Measurements from ENCODE around the gene TMEM140.

The TMEM140 gene

DNA sequence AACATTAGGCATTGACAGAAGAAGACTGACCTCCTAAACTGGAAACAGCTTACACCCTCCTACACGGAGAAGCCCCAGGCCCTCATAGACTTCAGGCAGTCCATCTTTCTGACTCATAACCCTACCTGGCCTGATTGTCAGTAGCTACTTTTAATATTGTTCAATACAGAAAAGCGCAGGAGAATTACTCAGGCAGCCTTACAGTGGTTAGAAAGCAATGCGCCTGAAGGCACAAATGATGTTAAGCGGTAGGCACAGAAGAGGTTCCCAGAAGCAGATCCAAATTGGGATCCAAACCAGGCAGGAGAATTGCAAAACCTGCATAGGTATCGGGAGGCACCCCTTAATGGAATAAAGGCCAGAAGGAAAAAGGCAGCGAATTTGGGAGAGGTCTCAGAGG lies 28.1 kb downstream of the TMEM140 start:
- no peak for DNase-seq

DNA sequence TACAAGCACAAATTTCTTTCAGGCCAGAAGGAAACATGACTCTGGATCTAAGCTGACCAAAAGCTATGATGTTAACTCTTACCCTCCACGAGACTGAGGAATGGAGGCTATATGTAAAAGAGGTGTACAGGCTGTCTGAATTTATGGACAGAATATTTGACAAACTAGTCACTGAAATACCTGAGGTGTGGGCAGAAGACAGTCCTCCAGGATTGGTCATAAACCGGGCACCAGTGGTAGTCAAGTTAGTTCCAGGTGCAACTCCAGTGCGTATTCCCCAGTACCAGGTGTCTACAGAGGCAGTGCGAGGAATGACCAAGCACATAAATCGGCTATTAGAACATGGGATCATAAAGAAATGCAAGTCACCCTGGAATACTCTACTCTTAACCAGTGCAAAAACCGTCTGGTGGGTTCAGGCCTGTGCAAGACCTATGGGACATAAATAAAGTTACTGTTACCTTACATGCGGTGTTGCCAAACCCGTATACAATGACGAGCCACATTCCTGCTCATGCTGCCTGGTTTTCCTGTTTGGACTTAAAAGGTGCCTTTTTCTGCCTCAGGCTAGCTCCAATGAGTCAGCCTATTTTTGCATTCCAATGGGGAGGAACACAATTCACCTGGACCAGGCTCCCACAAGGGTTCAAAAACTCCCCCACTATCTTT lies 29.3 kb downstream of the TMEM140 start:
- no peak for DNase-seq

DNA sequence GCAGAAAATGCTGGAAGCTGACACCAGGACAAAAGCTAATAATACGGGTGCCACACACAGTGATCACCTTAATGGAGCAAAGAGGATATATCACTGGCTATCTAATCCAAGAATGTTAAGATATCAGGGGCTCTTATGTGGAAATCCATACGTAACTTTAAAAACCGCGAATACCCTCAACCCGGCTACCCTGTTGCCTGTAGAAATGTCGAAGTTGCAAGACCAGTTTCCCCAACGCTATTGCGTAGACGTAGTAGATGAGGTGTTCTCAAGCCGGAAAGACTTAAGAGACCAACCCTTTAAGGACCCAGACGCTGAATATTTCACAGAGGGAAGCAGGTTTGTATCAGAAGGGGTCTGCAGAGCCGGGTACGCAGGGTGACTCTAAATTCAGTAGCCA lies 30.5 kb downstream of the TMEM140 start:
- DNase-seq: no peak

DNA sequence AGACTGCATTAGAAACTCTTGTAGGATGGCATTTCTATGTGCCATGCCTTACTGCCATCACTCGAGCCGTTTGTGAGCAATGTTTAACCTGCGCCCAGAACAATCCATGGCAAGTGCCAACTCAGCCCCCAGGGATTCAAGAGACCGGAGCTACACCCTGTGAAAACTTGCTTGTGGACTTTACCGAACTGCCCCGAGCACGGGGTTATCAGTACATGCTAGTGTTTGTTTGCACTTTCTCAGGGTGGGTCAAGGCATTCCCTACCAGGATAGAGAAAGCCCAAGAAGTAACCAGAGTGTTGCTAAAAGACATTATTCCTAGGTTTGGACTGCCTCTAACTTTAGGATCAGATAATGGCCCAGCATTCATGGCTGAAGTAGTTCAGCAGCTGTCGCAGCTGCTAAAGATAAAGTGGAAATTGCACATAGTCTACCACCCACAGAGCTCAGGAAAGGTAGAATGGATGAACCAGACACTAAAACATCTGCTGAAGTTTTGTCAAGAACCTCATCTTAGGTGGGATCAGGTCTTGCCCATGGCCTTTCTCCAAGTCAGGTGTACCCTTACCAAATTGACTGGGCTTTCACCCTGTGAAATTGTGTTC lies 31.6 kb downstream of the TMEM140 start:
- no peak for DNase-seq

DNA sequence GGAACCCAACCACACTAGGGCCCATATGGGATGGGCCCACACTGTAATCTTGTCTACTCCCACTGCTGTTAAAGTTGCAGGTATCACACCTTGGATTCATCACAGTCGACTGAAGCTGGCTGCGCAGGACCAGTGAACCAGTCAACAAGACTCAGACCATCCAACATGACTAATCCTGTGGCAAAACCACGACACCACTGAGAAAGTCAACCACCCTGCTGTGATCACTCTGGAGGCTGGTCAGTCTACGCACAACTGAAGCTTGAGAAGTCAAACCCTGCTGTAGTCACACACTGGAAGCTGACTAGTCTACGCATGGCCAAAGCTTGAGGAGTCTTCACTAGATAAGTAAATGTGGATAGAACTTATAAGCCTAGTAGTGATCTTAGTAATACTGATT lies 32.2 kb downstream of the TMEM140 start:
- DNase-seq: no peak

DNA sequence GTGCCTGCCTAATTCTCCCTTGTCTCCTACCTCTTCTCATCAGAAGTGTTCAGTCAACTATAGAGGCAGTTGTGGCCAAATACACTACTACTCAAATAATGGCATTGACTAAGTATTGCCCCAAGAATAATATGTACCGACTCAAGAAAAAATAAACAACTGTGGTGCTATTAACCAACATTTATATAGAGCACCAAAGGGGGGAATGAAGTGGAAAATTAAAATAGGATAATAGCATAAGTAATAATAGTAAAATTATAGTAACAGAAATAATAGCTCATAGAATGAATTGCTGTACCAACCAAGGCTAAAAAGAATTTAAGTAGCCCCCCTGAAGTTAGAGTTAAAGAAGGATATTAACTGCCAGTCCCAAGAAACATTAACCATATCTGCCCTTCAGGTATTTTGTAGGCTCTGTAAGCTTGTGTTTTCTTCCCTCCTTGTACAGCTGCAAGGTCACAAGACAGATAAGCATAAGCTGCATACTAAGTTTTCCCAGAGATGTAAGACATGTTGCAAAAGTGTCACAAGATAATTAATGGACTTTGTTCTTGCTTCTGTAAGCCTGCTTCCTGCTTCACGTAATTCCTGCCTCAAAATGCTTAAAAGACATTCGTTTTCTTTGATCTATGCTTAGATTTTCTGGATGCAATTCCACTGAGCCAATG lies 33.5 kb downstream of the TMEM140 start:
- no peak for DNase-seq

DNA sequence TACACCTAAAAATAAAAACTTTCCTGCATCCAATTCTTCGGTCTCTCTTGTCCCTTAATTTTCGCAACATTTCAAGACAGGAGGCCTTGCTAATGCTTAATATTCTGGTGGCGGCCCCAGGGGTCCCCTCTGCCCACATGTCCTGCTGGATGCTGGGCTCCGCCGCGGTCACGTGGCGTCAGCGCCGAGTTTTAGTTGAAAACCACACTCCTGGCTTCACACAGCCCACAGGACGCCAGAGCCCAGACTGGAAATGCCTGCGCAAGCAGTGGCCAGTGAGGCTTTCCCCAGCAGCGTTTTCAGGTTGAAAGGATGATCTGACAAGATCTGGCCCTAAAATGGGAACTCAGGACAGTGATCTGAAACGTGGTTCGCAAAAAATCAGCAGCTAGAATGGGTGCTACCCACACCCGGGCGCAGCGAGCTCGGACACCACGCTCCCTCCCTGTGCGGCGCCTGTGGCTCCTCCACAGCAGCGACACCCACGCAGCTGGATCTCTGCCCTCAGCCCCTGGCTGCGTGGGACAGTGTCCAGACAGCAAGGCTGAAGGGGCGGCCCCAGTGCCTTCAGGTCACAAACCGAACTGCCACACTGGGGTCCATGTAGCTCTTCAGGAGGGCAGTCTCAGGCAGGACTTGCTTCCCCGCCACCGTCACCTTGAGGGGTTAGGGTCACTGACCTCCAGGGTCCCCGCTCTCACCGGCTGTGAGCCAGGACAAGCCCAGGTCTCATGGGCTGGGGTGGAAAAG lies 34.2 kb downstream of the TMEM140 start:
- no peak for DNase-seq

DNA sequence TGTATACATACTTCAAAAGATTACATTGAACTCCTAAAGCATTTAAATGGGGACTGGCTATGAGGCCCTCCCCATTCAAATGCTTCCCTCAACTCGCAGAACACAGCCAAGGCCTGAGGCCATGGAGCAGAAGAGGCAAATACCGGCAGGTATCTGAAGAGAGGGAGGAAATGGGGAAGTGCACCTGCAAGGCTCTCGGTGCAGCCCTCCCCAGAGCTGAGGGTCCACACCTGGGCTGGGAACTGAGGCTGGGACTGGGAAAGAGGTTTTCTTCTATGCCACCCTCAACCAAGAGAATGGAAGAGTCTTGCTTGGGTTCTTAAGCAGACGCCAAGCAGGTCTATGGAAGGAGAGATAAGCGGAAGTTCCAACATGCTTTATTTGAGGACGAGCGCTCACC lies 35.6 kb downstream of the TMEM140 start:
- DNase-seq: no peak

DNA sequence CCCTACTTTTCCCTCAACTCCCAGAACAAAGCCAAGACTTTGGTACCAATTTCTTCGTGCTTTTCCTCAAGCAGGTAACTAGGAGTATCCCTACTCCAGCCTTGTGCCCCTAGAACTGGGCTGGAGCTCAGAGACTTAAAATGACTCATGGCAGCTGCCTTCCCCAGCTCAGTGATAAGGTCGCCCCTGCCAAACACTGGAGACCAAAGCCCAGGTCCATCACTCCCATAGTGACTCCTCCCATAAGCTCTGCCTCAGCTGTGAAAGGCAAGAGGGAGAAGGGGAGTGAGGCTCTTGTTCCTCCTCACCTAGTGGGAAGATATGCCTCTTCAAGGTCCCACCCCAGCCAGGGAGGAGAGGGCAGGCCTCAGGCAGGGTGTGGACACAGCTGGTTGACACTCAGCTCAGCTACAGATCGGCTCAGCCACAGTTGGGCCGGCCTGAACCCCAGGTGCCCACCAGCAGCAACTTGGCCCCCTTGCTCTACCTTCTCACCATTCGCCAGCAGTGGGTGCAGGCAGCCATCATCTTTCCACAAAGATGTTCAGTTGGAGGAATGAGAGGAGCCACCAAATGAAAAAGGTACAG lies 36.5 kb downstream of the TMEM140 start:
- DNase-seq: no peak

DNA sequence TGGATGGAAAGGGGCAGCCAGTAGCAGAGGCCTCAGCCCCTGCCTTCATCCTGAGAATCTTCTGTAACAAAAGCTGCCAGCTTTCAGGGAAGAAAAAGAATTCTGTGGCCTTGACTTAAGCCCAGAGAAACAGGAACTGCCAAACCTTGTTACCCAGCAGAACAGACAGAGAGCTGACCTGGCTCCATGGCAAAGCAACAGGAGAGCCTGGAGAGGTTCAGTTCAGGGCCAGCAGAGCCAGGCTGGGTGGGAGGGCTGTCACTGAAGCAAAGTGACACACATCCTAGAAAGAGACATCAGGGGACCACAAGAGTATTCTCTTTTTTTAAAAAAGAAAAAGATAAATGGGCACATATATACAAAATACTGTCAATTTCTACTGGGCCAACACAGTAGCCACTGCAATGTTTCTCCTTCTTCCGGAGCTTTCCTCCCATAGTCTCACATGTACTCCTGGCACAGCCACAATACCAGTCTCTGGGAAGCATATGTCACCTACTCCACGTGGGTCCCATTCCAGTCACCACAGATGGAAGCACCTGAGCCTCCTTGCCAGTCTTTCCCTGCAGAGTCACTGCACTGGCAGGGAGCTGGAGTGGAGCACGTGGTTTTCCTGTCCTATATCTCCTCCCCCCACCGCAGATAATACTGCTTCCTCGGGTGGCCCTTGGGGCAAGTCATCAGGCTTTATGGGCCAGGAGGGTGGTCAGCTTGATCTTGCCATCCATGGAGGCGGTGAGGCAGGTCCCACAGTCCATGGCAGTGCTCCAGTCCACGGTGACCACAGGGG lies 37.8 kb downstream of the TMEM140 start:
- no peak for DNase-seq

DNA sequence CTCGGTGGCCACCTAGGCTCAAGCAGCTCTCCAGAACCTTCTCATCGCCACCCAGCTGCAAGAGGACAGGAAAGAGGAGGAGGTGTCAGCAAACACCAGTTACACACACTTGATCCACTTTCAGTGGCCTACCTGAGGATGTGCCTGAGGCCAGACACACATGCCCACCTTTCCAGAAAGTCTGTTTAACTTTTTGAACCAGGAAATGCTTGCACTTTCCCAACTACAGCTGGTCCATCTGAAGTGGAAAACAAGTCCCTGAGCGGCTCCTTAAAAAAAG lies 38.3 kb downstream of the TMEM140 start:
- no peak for DNase-seq

DNA sequence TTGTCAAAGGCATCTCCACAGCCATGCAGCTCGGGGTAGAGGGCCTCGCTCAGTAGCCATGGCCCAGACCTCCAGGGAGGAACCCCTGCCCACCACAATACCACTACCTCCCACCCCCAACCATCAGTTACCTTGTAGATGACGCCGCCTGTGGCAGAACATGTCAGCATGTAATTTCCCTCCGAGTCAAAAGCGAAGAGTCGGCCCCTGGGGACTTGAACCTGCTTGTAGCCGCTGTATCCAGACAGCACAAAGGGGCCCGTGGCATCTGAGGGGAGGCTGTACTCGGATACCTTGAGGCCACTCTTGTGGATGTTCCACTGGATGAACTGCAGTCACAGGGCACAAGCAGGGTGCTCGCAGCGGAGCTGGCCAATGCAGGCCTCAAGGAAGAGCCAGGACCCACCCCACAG lies 39.0 kb downstream of the TMEM140 start:
- no peak for DNase-seq

DNA sequence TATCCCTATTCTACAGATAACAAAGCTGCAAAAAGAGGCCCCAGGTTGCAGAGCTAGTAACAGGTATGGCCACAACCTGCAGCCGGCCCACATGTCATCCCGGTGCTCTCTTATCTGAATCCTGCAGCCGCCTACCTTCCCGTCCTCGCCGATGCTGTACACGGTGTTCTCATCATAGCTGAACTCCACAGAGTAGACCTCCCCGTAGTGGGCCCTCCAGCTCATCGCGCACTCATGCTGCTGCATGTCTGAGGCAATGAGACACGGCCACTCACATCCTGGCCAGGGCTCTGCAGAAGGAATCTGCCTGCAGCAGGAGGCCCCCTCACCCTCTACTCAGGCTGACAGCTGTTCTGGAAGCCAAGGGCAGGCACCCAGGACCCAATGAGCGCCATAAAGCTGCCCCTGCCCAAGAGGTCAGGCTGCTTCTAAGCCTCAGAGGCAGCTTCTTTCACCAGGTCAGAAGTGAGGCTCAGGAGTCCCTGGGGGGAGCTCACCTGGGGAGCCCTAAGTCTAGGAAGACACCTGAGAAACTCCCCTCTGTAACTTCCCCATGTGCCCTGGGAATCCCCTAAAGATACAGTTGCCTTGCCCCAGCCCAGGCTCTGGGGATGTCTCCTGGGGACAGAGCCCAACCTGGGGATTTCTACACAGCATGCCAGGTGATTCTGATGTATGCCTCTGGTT lies 40.6 kb downstream of the TMEM140 start:
- no peak for DNase-seq

DNA sequence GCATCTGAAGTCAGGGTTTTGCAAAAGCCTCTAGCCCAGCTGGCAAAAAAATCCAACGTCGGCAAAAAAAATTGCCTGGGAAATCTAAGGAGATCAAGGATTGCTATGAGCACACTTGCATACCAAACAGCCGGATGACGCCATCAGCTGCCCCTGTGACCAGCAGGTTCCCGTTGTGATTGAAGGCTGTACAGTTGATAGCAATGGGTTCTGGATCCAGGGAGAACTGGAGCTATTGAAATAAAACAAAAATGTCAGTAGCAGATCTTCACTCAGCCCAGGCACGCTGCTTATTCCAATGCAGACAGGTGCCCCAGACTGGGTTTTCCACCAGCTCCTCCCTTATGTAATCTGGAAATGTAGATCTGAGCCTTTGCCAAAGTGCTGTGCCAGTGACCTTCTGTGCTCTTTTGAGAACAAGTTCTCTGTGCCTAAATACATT lies 41.4 kb downstream of the TMEM140 start:
- no peak for DNase-seq

DNA sequence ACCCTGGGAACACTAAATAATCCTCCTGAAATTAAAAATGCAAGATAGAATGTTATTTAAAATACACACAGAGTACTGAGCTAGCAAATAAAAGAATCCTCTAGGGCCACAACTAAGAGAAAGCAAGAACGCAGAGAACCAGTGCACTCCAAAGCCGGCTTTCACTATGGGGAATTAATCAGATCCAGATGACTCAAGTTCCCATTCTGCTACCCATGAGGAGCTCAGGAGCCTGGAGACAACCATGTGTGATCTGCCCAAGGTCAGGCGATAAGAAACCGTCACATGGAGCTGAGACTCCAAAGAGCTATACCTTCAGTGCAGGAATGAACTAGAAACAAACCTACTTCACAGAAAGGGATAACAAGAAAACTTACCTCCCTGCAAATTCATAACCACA lies 42.1 kb downstream of the TMEM140 start:
- DNase-seq: no peak

DNA sequence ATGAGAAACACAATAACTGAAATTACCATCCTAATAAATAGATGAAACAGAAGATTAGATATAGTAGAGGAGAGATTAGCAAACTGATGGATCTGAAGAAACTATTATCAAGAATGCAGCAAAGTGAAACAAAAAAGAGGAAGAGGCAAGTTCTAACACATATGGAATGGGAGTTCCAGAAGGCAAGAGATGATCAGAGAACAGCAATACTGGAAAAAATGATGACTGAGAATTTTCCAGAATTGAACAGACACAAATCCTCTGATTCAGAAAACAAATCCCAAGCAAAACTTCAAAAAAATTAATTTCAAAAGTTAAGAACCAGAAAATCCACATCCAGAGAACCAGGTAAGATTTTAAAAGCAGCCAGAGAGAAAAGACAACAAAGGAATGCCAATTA lies 42.8 kb downstream of the TMEM140 start:
- no peak for DNase-seq

DNA sequence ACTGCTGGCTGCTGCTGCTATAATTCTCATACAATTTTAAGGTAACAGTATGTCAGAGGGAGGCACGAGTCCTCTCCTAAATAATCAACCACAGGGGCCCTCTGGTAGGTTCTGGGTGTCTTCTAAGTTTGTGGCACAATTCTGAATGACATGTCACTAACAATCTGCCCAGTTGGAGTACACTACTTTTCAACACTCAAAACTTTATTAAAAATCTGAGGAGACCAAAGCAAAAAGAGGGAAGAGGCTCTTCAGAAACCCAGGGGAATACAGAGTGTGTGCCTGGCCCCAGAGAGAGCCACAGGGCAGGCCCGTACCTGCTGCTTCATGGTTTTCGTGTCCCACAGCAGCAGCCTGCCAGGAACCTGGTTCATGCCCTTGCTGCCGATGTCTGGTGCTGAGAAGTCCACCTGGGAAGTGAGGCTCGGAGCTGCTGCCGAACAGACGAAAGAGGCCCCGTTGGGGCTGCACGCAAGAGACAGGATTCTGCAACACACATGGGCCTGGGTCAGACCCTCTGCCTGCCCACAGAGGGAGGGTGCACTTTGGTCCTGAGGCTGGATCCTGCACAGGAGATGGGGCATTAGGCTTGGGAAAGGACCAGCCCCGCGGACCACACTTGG lies 45.2 kb downstream of the TMEM140 start:
- no peak for DNase-seq

DNA sequence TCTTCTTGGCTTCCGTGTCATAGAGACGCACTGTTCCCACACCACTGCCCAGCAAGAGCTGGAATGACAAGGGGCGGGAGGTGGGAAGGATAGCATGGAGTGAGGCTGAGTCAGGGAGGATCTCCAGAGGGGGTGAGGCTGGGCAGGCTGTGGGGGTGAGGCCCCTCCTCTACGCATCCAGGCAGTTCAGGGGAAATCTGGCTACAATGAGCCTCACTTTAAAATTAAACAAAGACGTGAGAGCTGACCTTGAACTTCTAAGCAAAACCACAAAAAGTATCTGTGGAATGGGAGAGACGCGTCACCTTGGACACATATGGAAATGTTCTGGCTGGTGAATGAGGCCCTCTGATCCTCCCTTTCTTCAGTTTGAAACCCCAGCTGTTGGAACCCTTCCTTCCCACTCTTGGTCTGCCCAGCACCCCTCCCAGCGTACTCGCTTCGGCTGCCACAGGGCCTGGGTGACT lies 45.8 kb downstream of the TMEM140 start:
- no peak for DNase-seq

DNA sequence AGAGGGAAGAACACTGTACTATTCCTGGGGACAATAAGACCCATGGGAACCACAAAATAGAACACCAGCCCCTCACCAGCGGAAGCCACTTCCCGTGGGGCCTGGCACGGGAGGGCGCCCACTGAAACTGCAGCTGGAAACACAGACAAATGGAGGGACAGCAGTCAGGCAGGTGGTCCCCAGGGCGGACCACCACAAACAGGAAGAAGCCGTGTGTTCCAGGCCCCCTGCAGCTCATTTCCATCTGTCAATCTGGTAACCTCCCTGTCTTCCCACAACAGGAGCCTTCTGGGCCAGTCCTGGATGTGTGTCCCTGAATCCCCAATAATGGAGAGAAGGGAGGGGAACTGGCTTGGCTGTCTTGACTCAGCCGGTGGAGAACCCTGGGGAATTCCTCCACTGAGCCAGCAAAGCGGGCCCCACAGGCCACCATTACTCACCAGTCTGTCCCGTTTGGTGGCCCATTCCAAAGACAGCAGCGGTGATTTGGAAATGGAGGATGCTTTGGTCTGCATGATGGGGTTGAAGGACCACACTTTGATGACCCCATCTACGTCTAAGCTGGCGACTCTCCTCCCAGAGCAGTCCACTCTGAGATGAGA lies 46.7 kb downstream of the TMEM140 start:
- no peak for DNase-seq

DNA sequence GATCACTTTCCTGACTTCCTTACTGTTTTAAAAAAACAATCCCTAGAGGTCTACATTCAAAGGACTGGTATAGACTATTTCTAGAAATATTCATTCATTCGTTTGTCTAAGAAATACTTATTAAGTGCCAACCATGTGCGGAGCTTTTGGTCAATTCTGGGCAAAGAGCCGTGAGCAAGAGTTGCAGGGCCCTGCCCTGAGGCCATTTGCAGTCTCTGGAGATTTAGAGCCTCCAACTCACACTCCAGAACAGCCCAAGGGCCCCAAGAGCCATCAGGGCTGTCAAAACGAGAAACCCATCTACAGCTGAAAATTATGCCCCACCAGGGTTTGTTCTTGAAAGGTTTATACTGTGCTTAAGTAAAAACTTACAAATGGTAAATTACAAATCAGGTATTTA lies 47.3 kb downstream of the TMEM140 start:
- DNase-seq: no peak

Data from NCI-H2081 (cell line).